ENCODE data around the gene ECEL1.

DNA sequence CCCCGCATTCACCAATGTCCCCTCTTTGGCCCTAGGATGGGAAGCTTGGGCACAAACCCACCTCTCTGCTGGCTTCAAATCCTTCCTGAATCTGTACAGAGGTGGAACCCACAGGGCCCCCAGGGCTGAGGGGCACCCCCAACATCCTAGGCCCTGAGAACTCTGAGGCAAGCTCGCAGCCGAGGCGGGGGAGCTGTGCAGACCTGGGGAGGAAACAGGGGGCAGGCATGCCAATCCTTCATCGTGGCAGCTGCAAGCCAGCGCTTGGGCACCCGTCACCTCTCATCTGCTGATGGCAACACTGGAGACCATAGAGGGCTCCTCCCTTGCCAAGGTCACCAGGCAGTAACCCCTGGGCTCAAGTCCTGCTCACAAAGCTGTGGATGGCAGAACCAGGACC lies 10.8 kb downstream of the ECEL1 start:
- TF ChIP-seq, protein P1, sequence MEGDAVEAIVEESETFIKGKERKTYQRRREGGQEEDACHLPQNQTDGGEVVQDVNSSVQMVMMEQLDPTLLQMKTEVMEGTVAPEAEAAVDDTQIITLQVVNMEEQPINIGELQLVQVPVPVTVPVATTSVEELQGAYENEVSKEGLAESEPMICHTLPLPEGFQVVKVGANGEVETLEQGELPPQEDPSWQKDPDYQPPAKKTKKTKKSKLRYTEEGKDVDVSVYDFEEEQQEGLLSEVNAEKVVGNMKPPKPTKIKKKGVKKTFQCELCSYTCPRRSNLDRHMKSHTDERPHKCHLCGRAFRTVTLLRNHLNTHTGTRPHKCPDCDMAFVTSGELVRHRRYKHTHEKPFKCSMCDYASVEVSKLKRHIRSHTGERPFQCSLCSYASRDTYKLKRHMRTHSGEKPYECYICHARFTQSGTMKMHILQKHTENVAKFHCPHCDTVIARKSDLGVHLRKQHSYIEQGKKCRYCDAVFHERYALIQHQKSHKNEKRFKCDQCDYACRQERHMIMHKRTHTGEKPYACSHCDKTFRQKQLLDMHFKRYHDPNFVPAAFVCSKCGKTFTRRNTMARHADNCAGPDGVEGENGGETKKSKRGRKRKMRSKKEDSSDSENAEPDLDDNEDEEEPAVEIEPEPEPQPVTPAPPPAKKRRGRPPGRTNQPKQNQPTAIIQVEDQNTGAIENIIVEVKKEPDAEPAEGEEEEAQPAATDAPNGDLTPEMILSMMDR (IDR thresholded peaks at IDR 0.05; ENCODE audit: poor library complexity) = no peak
- no peak for TF ChIP-seq EZH2phosphoT487 (IDR thresholded peaks at IDR 0.05; ENCODE audit: low read depth, severe bottlenecking, unreplicated experiment)
